Islet precursor cell (in vitro differentiated cells): Measurements from ENCODE around the gene TTC6.
"Not testable (repeated sequence)": the region's sequence is repeated elsewhere in the genome, so short reads cannot be mapped to it uniquely, and the experiment has no call there.

Experiments
- DNase-seq: peaks from one replicate; pipeline ENCODE4 v3.0.0-alpha.2; 2018

The TTC6 gene

GRCh38 chr14:37594971-37595808 lies at the start of gene TTC6, which contains the start of gene FOXA1:
Gene TTC6 (plus strand): TSS chr14:37595629. CDS start chr14:37622065, 26,436 bp downstream.
Gene FOXA1 (minus strand): TSS chr14:37595249. CDS start chr14:37594972, 277 bp downstream.
- DNase-seq: peak; percentile 65

DNA sequence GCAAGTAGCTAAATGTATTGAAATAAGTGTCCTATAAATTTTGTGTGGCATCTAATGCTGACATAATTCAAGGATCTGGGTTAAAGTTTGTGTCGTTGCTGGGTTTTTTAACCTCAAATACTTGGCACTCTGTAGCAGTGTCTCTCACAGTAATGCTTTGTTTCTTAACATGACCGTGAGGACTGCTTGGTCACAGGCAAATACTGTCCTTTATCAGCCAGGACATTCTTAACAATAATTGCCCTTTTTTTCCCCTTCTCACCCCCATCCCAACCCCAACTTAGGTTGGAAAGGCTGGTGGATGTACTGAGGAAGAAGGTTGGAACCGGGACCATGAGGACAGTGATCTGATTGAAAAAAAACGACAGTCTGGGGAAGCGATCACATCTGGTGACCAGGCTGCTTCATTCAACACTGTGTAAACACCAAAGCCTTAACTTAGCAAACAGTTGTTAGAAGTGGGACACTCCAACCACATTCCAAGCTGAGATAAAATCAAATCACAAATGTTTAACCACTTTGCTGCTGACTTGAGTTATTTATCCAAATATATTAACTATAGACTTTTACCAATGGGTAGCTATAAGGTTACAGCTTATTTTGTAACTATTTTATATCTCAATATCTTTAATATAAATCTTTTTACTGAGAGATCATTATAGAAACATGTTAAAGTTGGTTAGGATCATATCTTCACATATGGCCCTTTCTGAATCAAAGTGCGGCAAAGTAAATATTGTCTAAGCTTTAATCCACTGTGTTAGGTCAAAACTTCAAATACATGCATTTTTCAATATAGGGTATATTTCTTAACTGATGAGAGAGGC lies 48.6 kb upstream of the TTC6 start:
- DNase-seq: peak; percentile 53

DNA sequence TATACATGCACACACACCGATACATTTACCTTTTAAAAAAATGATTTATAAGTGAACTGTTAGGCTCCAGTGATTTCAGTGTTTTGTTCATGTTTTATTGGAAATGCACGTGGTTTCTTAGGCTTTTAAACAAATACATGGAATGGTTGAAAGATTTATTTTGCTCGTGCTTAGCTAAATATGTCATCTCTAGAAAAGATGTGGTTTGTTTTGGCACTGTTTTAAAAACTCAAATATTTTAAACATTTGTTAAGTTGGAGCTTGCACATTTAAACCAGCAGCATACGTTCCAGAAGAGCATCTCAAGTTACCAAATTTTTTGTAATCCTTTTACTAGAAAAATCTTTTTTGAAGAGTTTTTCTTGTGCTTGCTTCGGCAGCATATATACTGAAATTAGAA lies 44.9 kb upstream of the TTC6 start:
- no peak for DNase-seq

GRCh38 chr14:37551119-37551518 lies 44.3 kb upstream of the TTC6 start:
- no peak for DNase-seq

DNA sequence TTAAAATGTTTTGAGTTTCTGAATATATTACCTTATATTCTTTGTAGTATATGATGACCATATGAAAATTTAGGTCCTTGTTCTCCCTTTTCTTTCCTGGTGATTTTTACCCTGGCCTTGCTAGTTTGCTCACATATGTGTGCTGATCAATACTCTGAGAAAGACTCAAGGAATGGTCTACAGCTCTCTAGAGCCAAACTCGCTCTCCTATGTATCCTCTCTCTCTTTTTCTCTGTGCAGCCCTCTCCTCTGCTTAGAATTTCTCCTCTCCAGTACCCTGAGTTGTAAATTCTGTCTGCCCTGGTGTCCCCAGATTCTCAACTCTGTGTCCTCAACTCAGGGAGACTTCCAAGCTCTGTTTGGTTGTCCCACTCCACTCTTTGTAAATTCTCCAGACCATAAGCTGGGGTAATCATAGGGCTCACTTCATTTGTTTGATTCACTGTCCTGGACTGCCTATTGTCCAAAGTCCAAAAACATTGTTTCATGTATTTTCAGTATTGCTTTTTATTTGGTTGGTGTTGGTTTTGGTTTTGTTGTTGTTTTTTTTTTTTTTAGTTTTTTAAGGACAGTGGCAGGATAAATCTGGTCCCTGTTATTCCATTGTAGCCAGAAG lies 41.4 kb upstream of the TTC6 start:
- DNase-seq: no peak

DNA sequence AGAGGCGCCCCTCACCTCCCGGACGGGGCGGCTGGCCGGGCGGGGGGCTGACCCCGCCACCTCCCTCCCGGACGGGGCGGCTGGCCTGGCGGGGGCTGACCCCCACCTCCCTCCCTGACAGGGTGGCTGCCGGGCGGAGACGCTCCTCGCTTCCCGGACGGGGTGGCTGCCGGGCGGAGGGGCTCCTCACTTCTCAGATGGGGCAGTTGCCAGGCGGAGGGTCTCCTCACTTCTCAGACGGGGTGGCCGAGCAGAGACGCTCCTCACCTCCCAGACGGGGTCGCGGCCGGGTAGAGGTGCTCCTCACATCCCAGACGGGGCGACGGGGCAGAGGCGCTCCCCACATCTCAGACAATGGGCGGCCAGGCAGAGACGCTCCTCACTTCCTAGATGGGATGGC lies 39.8 kb upstream of the TTC6 start:
- not testable (repeated sequence) for DNase-seq

GRCh38 chr14:37558740-37559139 lies 36.7 kb upstream of the TTC6 start:
- no peak for DNase-seq

DNA sequence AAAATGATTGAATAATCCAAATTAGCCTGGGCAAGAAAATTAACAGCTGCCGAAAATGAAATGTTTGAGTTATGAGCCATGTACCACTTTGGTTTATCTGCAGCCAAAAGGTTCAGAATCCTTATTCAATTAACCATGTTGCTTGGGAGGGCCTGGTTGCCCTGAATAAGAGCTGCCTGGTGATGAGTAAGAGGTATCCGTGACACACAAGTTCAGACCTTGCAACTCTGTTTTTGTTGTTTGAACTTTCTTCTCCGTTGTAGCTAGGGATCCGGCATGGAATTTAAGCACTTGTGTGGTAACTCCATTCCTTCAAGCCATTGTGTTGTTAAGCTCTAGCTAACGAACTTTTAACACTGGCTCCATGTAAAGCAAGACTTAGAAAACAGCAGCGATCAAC lies 36.0 kb upstream of the TTC6 start:
- no peak for DNase-seq

- no peak for DNase-seq
These were observed 32.2 kb upstream of the TTC6 start for GRCh38 chr14:37563189-37563588.

GRCh38 chr14:37565550-37565949 lies 29.9 kb upstream of the TTC6 start:
- DNase-seq: no peak

DNA sequence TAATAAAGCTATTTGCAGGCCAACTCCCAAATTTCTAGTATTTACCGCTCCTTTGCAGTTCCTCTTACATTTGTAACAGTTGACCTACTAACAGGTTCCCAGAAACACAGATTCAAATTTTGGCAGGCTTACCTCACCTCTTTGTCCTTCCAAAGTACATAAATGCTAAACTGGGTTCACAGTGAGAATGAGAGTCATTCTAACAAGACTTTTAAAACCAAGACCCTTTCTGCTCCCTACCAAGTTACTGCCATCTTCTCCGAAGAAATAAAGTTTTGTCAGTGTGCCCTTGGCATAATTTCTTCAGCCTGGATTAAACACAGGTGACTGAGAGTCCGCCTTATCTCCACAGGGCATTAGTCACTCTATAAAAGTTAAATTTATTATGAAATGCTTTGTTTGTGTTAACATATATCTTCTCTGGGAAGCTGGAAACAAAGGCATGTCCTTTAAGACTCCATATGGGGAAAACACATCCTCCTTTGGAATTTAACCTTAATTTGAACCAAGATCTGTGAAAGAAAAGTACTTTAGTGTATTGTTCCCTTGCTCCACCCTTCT lies 28.5 kb upstream of the TTC6 start:
- DNase-seq: no peak

- no peak for DNase-seq
These were observed 25.7 kb upstream of the TTC6 start for GRCh38 chr14:37569729-37570128.

DNA sequence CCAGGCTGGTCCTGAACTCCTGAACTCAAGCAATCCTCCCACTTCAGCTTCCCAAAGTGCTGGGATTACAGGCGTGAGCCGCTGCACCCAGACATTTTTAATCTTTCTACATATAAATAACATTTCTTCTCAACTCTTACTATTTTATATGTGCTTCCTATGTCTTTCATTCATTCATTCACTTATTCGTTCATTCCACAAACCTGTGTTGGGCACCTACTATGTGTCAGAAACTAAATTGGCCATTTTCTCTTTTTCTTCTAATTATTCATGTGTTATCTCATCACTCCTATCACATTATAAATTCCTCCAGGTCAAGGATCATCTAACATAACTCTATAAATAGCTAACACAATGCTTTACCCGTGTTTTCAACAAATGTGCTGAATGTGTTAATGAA lies 24.0 kb upstream of the TTC6 start:
- no peak for DNase-seq

GRCh38 chr14:37573356-37573755 lies 22.1 kb upstream of the TTC6 start:
- DNase-seq: no peak

GRCh38 chr14:37579274-37579673 lies 16.2 kb upstream of the TTC6 start:
- DNase-seq: no peak

- DNase-seq: no peak
These were observed 15.3 kb upstream of the TTC6 start for GRCh38 chr14:37580146-37580545.

GRCh38 chr14:37583358-37584210 lies 11.8 kb upstream of the TTC6 start:
- DNase-seq: no peak

GRCh38 chr14:37584211-37585100 lies 11.0 kb upstream of the TTC6 start:
- DNase-seq: no peak

- no peak for DNase-seq
These were observed 10.3 kb upstream of the TTC6 start for GRCh38 chr14:37585101-37585511.

- DNase-seq: no peak
These were observed 9.2 kb upstream of the TTC6 start for GRCh38 chr14:37585971-37586796.
